ENCODE measurements around the gene TMEM121. TPM values are rescaled to one million over a fixed set of nuclear protein-coding genes. Genes with fewer than 3 reads are reported as not detected.
A peak's percentile ranks its signal among the peaks of the same experiment; 100 is the strongest.

TMEM121 gene
- polyA plus RNA-seq, 1 donor (not counting 4 experiments of a cell fraction or from before 2014, with no cell fraction given): 0.18 TPM

DNA sequence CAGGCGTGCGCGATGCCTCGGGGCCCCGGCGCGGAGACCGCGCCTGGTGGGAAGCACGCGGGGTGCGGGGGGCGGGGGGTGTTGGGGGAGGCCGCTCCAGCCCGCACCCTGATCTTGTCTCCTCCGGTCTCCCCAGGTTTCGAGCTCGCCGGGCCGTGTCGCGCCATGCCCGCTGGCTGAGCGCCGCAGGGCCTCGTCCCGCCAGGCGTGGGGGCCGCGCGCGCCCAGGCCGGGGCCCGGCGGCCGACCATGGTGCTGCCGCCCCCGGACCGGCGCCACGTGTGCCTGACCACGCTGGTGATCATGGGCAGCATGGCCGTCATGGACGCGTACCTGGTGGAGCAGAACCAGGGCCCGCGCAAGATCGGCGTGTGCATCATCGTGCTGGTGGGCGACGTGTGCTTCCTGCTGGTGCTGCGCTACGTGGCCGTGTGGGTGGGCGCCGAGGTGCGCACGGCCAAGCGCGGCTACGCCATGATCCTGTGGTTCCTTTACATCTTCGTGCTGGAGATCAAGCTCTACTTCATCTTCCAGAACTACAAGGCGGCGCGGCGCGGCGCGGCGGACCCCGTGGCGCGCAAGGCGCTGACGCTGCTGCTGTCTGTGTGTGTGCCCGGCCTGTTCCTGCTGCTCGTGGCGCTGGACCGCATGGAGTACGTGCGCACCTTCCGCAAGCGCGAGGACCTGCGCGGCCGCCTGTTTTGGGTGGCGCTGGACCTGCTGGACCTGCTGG is 2.4 kb downstream of the TMEM121 start:
- H3K4me2 ChIP-seq (ENCODE audit: control insufficient read depth, extremely low read depth, insufficient read depth, low read depth, low read length): peak overlapping the region; percentile 54
- no peak overlapping the region for H3K9ac ChIP-seq (ENCODE audit: control insufficient read depth, extremely low read depth, insufficient read depth, low read length)
- no peaks in the 10 kb centered on the region for H3K9me3 ChIP-seq (ENCODE audit: control insufficient read depth, low read depth, low read length)
- H4K20me1 ChIP-seq (ENCODE audit: control insufficient read depth, extremely low read depth, insufficient read depth, low read length): no peaks in the 10 kb centered on the region
- H3K27me3 ChIP-seq (ENCODE audit: control insufficient read depth, extremely low read depth, insufficient read depth, low read length): peaks cover 49% of the 10 kb centered on the region
- no peaks in the 10 kb centered on the region for H3K36me3 ChIP-seq (ENCODE audit: control insufficient read depth in 2 of 2, extremely low read depth in 1 of 2, insufficient read depth in 2 of 2, low read length in 2 of 2)
- no peak overlapping the region for H3K27ac ChIP-seq (ENCODE audit: control insufficient read depth, insufficient read depth, low read length)
- no peaks in the 10 kb centered on the region for H3K9me1 ChIP-seq (ENCODE audit: control insufficient read depth, extremely low read depth, insufficient read depth, low read length)
- H3K79me2 ChIP-seq (ENCODE audit: control insufficient read depth, insufficient read depth, low read length): no peaks in the 10 kb centered on the region
- peaks cover 7% of the 10 kb centered on the region for H3K4me1 ChIP-seq (ENCODE audit: control insufficient read depth, extremely low read depth, insufficient read depth, low read length)
- TF ChIP-seq EZH2 (IDR thresholded peaks at IDR 0.05; ENCODE audit: low read length): peak; percentile 63
- TF ChIP-seq, protein P1, sequence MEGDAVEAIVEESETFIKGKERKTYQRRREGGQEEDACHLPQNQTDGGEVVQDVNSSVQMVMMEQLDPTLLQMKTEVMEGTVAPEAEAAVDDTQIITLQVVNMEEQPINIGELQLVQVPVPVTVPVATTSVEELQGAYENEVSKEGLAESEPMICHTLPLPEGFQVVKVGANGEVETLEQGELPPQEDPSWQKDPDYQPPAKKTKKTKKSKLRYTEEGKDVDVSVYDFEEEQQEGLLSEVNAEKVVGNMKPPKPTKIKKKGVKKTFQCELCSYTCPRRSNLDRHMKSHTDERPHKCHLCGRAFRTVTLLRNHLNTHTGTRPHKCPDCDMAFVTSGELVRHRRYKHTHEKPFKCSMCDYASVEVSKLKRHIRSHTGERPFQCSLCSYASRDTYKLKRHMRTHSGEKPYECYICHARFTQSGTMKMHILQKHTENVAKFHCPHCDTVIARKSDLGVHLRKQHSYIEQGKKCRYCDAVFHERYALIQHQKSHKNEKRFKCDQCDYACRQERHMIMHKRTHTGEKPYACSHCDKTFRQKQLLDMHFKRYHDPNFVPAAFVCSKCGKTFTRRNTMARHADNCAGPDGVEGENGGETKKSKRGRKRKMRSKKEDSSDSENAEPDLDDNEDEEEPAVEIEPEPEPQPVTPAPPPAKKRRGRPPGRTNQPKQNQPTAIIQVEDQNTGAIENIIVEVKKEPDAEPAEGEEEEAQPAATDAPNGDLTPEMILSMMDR (optimal IDR thresholded peaks at IDR 0.05 in 1 of 3, IDR thresholded peaks at IDR 0.05 in 1 of 3, conservative IDR thresholded peaks at IDR 0.05 in 1 of 3; ENCODE audit: extremely low read depth in 1 of 3, insufficient read depth in 2 of 3, low read length in 3 of 3): no peak
- no peak for FAIRE-seq
- DNase-seq (ENCODE audit: low read depth, low spot score): no peak
- dilution Hi-C loops (cut with MboI; ENCODE audit: extremely low pct_ligation_motif_present, low sequenced_read_pairs): no loop called here
- H3K4me3 ChIP-seq (ENCODE audit: control insufficient read depth in 2 of 3, extremely low read depth in 1 of 3, insufficient read depth in 2 of 3, low read depth in 1 of 3, low read length in 3 of 3): peak overlapping the region in 1 of 3 experiments; percentile 16
- peak overlapping the region; percentile 80 for H2AFZ ChIP-seq (ENCODE audit: control insufficient read depth, low read length)

- Histone ChIP-seq H4K20me1 (ENCODE audit: control insufficient read depth, extremely low read depth, insufficient read depth, low read length) (no peaks in the 10 kb centered on the region), H2AFZ (ENCODE audit: control insufficient read depth, low read length) (no peak overlapping the region), H3K79me2 (ENCODE audit: control insufficient read depth, insufficient read depth, low read length) (no peaks in the 10 kb centered on the region), H3K36me3 (ENCODE audit: control insufficient read depth in 2 of 2, extremely low read depth in 1 of 2, insufficient read depth in 2 of 2, low read length in 2 of 2) (no peaks in the 10 kb centered on the region), H3K9me1 (ENCODE audit: control insufficient read depth, extremely low read depth, insufficient read depth, low read length) (no peaks in the 10 kb centered on the region), H3K9ac (ENCODE audit: control insufficient read depth, extremely low read depth, insufficient read depth, low read length) (no peak overlapping the region), H3K27ac (ENCODE audit: control insufficient read depth, insufficient read depth, low read length) (no peak overlapping the region), H3K4me1 (ENCODE audit: control insufficient read depth, extremely low read depth, insufficient read depth, low read length) (peaks cover 7% of the 10 kb centered on the region), H3K27me3 (ENCODE audit: control insufficient read depth, extremely low read depth, insufficient read depth, low read length) (peaks cover 49% of the 10 kb centered on the region), H3K4me3 (ENCODE audit: control insufficient read depth in 2 of 3, extremely low read depth in 1 of 3, insufficient read depth in 2 of 3, low read depth in 1 of 3, low read length in 3 of 3) (no peak overlapping the region), H3K4me2 (ENCODE audit: control insufficient read depth, extremely low read depth, insufficient read depth, low read depth, low read length) (peak overlapping the region; percentile 54), H3K9me3 (ENCODE audit: control insufficient read depth, low read depth, low read length) (no peaks in the 10 kb centered on the region)
- DNase-seq (ENCODE audit: low read depth, low spot score) (no peak), FAIRE-seq (no peak)
- dilution Hi-C loops (cut with MboI; ENCODE audit: extremely low pct_ligation_motif_present, low sequenced_read_pairs): no loop called here
- TF ChIP-seq, protein P1 (optimal IDR thresholded peaks at IDR 0.05 in 1 of 3, IDR thresholded peaks at IDR 0.05 in 1 of 3, conservative IDR thresholded peaks at IDR 0.05 in 1 of 3; ENCODE audit: extremely low read depth in 1 of 3, insufficient read depth in 2 of 3, low read length in 3 of 3): no peak
Measured at GRCh38 chr14:105529319-105529568, 2.9 kb downstream of the TMEM121 start.

All from keratinocyte (primary cell).